SK-N-SH treated with all-trans-retinoic acid at 6 μM for 48 hours (cell line): ENCODE results near the gene INPP4B.

ENCODE experiments used
- ATAC-seq: fragments of 200-7000 bp; cut with Tn5 transposase; 3 replicates; pipeline ENCODE4 v1.9.1; 2020; ENCODE audit warnings: mild to moderate bottlenecking, moderate library complexity
- ARNTL ChIP-seq: fragments of 450-650 bp; formaldehyde crosslinking; IDR thresholded peaks from 2 replicates; pipeline ENCODE4 v1.5.0; 2020; ENCODE audit warnings: low read depth, mild to moderate bottlenecking, moderate library complexity, borderline replicate concordance
- BACH2 ChIP-seq: fragments of 250-450 bp; sonication (Bioruptor Pico); IDR thresholded peaks from 2 replicates; pipeline ENCODE4 v1.9.0; 2021; ENCODE audit warnings: mild to moderate bottlenecking, borderline replicate concordance
- CSDC2 ChIP-seq: fragments of 250-450 bp; sonication (Bioruptor Pico); IDR thresholded peaks from 2 replicates; pipeline ENCODE4 v1.5.0; 2020; ENCODE audit warnings: mild to moderate bottlenecking, moderate library complexity
- ESRRG ChIP-seq: fragments of 250-450 bp; sonication (Bioruptor Pico); IDR thresholded peaks from 2 replicates; pipeline ENCODE4 v1.6.1; 2021; ENCODE audit warnings: mild to moderate bottlenecking
- GLIS3 ChIP-seq: fragments of 250-450 bp; sonication (Bioruptor Pico); IDR thresholded peaks from 2 replicates; pipeline ENCODE4 v1.5.0; 2020; ENCODE audit warnings: mild to moderate bottlenecking, moderate library complexity
- ISL1 ChIP-seq: fragments of 250-450 bp; sonication (Bioruptor Pico); IDR thresholded peaks from 2 replicates; pipeline ENCODE4 v2.1.2; 2022; ENCODE audit warnings: mild to moderate bottlenecking, moderate library complexity
- OSR1 ChIP-seq: fragments of 250-450 bp; sonication (Bioruptor Pico); IDR thresholded peaks from 2 replicates; pipeline ENCODE4 v1.8.0; 2022; ENCODE audit warnings: moderate library complexity, mild to moderate bottlenecking, inconsistent platforms
- PPARA ChIP-seq: fragments of 250-450 bp; sonication (Bioruptor Pico); IDR thresholded peaks from 2 replicates; pipeline ENCODE4 v1.5.0; 2020; ENCODE audit warnings: mild to moderate bottlenecking, borderline replicate concordance
- RARB ChIP-seq: fragments of 250-450 bp; sonication (Bioruptor Pico); IDR thresholded peaks from 2 replicates; pipeline ENCODE4 v1.8.0; 2021; ENCODE audit warnings: mild to moderate bottlenecking, moderate library complexity
- SNAI2 ChIP-seq: fragments of 250-450 bp; sonication (Bioruptor Pico); IDR thresholded peaks from 2 replicates; pipeline ENCODE4 v1.5.0; 2020; ENCODE audit warnings: mild to moderate bottlenecking, moderate library complexity
- TCF4 ChIP-seq: fragments of 250-450 bp; sonication (Bioruptor Pico); IDR thresholded peaks from 2 replicates; pipeline ENCODE4 v1.8.0; 2021; ENCODE audit warnings: mild to moderate bottlenecking, moderate library complexity, borderline replicate concordance
- TOX ChIP-seq: fragments of 250-450 bp; sonication (Bioruptor Pico); IDR thresholded peaks from 2 replicates; pipeline ENCODE4 v1.8.0; 2021; ENCODE audit warnings: mild to moderate bottlenecking, moderate library complexity, borderline replicate concordance
- ZC3H10 ChIP-seq: fragments of 250-450 bp; sonication (Bioruptor Pico); IDR thresholded peaks from 2 replicates; pipeline ENCODE4 v1.5.1; 2021; ENCODE audit warnings: mild to moderate bottlenecking, moderate library complexity
- ZFP3 ChIP-seq: fragments of 250-450 bp; sonication (Bioruptor Pico); IDR thresholded peaks from 2 replicates; pipeline ENCODE4 v1.5.0; 2020; ENCODE audit warnings: mild to moderate bottlenecking, moderate library complexity
- ZFP30 ChIP-seq: fragments of 450-650 bp; formaldehyde crosslinking; IDR thresholded peaks from 2 replicates; pipeline ENCODE4 v1.5.0; 2022; ENCODE audit warnings: mild to moderate bottlenecking, moderate library complexity
- ZNF565 ChIP-seq: fragments of 450-650 bp; formaldehyde crosslinking; conservative IDR thresholded peaks from 2 replicates; pipeline ENCODE4 v1.5.0; 2020; ENCODE audit warnings: low read depth, mild to moderate bottlenecking, moderate library complexity
- ZNF70 ChIP-seq: fragments of 450-650 bp; formaldehyde crosslinking; IDR thresholded peaks from 2 replicates; pipeline ENCODE4 v1.5.0; 2020; ENCODE audit warnings: mild to moderate bottlenecking, moderate library complexity
- ZNF8 ChIP-seq: fragments of 450-650 bp; formaldehyde crosslinking; IDR thresholded peaks from 2 replicates; pipeline ENCODE4 v1.5.0; 2020; ENCODE audit warnings: mild to moderate bottlenecking, moderate library complexity
- TF ChIP-seq, protein P1 (sequence below): fragments of 250-450 bp; sonication (Bioruptor Pico); IDR thresholded peaks from 2 replicates; pipeline ENCODE4 v1.5.0; 2020; ENCODE audit warnings: mild to moderate bottlenecking, moderate library complexity
- TF ChIP-seq, protein P2 (sequence below): fragments of 250-450 bp; sonication (Bioruptor Pico); IDR thresholded peaks from 2 replicates; pipeline ENCODE4 v1.8.0; 2020; ENCODE audit warnings: mild to moderate bottlenecking, moderate library complexity, borderline replicate concordance
- TF ChIP-seq, protein P3 (sequence below): fragments of 250-450 bp; sonication (Bioruptor Pico); IDR thresholded peaks from 2 replicates; pipeline ENCODE4 v1.5.1; 2020; ENCODE audit warnings: low read depth, mild to moderate bottlenecking, moderate library complexity
- TF ChIP-seq, protein P4 (sequence below): fragments of 250-450 bp; sonication (Bioruptor Pico); IDR thresholded peaks from 2 replicates; pipeline ENCODE4 v1.5.1; 2021; ENCODE audit warnings: mild to moderate bottlenecking, moderate library complexity

INPP4B gene

DNA sequence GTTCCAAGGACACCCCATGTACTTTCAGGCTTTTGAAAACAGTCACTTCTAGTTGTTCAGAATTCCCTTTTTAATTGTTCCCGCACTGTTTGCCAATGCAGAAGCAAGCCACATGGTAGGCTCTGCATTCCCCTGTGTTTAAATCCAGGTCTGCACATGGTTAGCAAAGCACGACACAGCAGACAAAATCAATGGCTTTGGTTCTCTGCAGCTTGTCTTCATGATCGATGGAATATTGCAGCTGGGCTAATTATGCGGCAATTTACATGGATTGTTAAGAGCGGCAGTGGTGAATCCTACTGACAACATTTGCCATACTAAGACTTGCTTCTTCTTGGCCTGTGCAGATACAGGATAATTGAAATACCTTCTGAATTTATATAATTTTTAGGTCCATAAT lies 20.6 kb upstream of the INPP4B start (continued):
- TF ChIP-seq, protein P1, sequence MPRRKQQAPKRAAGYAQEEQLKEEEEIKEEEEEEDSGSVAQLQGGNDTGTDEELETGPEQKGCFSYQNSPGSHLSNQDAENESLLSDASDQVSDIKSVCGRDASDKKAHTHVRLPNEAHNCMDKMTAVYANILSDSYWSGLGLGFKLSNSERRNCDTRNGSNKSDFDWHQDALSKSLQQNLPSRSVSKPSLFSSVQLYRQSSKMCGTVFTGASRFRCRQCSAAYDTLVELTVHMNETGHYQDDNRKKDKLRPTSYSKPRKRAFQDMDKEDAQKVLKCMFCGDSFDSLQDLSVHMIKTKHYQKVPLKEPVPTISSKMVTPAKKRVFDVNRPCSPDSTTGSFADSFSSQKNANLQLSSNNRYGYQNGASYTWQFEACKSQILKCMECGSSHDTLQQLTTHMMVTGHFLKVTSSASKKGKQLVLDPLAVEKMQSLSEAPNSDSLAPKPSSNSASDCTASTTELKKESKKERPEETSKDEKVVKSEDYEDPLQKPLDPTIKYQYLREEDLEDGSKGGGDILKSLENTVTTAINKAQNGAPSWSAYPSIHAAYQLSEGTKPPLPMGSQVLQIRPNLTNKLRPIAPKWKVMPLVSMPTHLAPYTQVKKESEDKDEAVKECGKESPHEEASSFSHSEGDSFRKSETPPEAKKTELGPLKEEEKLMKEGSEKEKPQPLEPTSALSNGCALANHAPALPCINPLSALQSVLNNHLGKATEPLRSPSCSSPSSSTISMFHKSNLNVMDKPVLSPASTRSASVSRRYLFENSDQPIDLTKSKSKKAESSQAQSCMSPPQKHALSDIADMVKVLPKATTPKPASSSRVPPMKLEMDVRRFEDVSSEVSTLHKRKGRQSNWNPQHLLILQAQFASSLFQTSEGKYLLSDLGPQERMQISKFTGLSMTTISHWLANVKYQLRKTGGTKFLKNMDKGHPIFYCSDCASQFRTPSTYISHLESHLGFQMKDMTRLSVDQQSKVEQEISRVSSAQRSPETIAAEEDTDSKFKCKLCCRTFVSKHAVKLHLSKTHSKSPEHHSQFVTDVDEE (CRISPR knock-in tag): no peak
- TF ChIP-seq ZC3H10 (CRISPR knock-in tag): no peak
- no peak for TF ChIP-seq PPARA (CRISPR knock-in tag)
- TF ChIP-seq, all 23 proteins: peak for 0

DNA sequence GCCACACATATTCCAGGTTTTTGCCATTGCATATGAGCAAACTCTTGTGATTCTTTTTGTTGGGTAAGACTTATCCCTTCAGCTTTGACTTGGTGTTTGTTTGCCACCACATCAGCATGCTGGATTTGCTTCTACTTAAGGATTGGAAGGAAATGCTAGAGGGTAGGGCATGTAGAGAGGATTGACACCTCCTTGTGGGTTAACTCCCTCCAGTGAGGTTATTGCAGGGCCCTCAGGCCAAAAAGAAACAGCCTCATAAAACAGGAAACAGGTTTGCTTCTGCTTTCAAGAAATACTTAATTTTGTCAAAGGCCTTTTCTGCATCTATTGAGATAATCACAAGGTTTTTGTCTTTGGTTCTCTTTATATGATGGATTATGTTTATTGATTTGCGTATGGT lies 15.2 kb upstream of the INPP4B start:
- TF ChIP-seq ZFP3 (no peak), SNAI2 (CRISPR knock-in tag) (no peak), TOX (no peak), PPARA (CRISPR knock-in tag) (no peak), ISL1 (CRISPR knock-in tag) (no peak), RARB (CRISPR knock-in tag) (no peak), BACH2 (CRISPR knock-in tag) (no peak), ZNF565 (CRISPR knock-in tag) (no peak), TCF4 (CRISPR knock-in tag) (no peak), ZNF8 (CRISPR knock-in tag) (no peak), OSR1 (CRISPR knock-in tag) (no peak), ESRRG (CRISPR knock-in tag) (no peak), ZFP30 (CRISPR knock-in tag) (no peak), CSDC2 (CRISPR knock-in tag) (no peak), ZNF70 (no peak), ARNTL (CRISPR knock-in tag) (no peak), GLIS3 (CRISPR knock-in tag) (no peak)
- TF ChIP-seq, protein P2, sequence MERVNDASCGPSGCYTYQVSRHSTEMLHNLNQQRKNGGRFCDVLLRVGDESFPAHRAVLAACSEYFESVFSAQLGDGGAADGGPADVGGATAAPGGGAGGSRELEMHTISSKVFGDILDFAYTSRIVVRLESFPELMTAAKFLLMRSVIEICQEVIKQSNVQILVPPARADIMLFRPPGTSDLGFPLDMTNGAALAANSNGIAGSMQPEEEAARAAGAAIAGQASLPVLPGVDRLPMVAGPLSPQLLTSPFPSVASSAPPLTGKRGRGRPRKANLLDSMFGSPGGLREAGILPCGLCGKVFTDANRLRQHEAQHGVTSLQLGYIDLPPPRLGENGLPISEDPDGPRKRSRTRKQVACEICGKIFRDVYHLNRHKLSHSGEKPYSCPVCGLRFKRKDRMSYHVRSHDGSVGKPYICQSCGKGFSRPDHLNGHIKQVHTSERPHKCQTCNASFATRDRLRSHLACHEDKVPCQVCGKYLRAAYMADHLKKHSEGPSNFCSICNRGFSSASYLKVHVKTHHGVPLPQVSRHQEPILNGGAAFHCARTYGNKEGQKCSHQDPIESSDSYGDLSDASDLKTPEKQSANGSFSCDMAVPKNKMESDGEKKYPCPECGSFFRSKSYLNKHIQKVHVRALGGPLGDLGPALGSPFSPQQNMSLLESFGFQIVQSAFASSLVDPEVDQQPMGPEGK: no peak
- TF ChIP-seq, protein P3, sequence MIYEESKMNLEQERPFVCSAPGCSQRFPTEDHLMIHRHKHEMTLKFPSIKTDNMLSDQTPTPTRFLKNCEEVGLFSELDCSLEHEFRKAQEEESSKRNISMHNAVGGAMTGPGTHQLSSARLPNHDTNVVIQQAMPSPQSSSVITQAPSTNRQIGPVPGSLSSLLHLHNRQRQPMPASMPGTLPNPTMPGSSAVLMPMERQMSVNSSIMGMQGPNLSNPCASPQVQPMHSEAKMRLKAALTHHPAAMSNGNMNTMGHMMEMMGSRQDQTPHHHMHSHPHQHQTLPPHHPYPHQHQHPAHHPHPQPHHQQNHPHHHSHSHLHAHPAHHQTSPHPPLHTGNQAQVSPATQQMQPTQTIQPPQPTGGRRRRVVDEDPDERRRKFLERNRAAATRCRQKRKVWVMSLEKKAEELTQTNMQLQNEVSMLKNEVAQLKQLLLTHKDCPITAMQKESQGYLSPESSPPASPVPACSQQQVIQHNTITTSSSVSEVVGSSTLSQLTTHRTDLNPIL: no peak
- TF ChIP-seq, all 23 proteins: peak for 0
- no peak for ATAC-seq

DNA sequence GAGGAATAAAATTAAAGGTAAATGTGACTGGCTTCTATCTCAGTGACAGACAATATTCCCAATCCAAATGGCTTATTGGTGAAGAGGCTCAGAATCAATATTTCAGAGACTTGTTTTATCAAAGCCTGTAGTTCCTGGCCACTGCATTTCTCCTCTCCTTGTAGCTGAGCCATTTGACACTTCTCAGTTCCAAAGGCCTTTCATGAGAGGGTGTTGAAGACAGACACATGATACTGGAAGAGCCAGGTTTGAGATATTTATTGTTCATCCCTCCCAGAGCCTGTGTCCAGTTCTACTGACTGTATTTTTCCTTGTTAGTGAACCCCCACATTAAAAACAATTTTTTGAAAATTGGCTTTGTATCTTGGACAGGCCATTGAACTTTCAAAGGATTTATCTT lies 12.9 kb upstream of the INPP4B start:
- ATAC-seq: no peak
- TF ChIP-seq ARNTL (CRISPR knock-in tag) (no peak), OSR1 (CRISPR knock-in tag) (no peak), ISL1 (CRISPR knock-in tag) (no peak), TCF4 (CRISPR knock-in tag) (no peak), TOX (no peak), CSDC2 (CRISPR knock-in tag) (no peak), ZC3H10 (CRISPR knock-in tag) (no peak), ZNF8 (CRISPR knock-in tag) (no peak), ZNF70 (no peak), RARB (CRISPR knock-in tag) (no peak), ZNF565 (CRISPR knock-in tag) (no peak), GLIS3 (CRISPR knock-in tag) (no peak), PPARA (CRISPR knock-in tag) (no peak)
- TF ChIP-seq, protein P2: no peak
- TF ChIP-seq, protein P1 (CRISPR knock-in tag): no peak
- TF ChIP-seq, protein P3: no peak
- TF ChIP-seq, protein P4, sequence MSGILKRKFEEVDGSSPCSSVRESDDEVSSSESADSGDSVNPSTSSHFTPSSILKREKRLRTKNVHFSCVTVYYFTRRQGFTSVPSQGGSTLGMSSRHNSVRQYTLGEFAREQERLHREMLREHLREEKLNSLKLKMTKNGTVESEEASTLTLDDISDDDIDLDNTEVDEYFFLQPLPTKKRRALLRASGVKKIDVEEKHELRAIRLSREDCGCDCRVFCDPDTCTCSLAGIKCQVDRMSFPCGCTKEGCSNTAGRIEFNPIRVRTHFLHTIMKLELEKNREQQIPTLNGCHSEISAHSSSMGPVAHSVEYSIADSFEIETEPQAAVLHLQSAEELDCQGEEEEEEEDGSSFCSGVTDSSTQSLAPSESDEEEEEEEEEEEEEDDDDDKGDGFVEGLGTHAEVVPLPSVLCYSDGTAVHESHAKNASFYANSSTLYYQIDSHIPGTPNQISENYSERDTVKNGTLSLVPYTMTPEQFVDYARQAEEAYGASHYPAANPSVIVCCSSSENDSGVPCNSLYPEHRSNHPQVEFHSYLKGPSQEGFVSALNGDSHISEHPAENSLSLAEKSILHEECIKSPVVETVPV: no peak
